Measurements from ENCODE around the gene AXL. TPM values are rescaled to one million over a fixed set of nuclear protein-coding genes. Genes with fewer than 3 reads are reported as not detected.

The AXL gene
- total and polyA plus RNA-seq, 2 of the 13 experiments (the other 11 are each of a cell fraction or from before 2014, with no cell fraction given): 0.71 to 5.9 TPM

DNA sequence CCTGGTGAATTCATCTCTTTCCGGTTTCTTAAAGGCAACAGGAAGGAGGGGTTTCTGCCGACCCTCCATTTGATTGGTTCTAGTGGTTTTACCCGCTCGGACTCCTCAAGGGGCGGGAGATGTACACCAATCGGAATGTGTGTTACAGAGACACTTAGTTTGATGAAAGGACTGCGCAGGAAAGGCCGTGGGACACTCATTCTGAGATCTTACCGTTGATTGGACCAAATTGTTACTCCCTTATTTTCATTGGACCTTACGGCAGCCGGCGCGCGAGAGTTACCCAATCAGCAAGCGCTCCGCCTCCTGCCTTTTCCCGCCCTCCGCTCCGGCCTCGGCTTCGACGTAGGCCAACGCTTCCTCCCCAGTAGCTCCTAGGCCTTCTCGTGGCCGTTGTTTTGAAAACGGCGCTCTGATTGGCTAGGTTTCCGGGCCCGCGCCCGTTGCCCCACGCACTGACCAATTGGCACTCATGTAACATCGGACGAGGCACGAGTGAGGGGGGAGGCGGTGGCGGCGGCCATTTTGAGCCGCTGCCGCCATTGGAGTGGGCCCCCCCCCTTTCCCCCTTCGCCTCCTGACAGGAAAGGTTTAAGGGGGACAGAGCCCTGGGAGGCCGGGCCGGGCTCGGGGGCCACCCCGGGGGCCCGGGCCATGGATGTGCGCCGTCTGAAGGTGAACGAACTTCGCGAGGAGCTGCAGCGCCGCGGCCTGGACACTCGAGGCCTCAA lies 45.0 kb downstream of the AXL start, which contains the start of gene HNRNPUL1 (continued):
- TF ChIP-seq FOXA1 (IDR thresholded peaks at IDR 0.05) (no peak), FOXA1 (CRISPR knock-in tag; IDR thresholded peaks at IDR 0.05) (peak; percentile 33; the same call in 1 of the 2 replicates), HOXD1 (CRISPR knock-in tag; IDR thresholded peaks at IDR 0.05) (no peak), ZMYM2 (CRISPR knock-in tag; IDR thresholded peaks at IDR 0.05) (no peak), ZNF331 (CRISPR knock-in tag; IDR thresholded peaks at IDR 0.05) (no peak; the same call in 1 of the 2 replicates), GZF1 (CRISPR knock-in tag; IDR thresholded peaks at IDR 0.05) (peak; percentile 77; the same call in 1 of the 2 replicates), ARNT (IDR thresholded peaks at IDR 0.05) (no peak), ZNF7 (CRISPR knock-in tag; IDR thresholded peaks at IDR 0.05) (no peak), NCOA5 (CRISPR knock-in tag; IDR thresholded peaks at IDR 0.05) (no peak), ZNF354B (CRISPR knock-in tag; IDR thresholded peaks at IDR 0.05) (no peak), RXRB (CRISPR knock-in tag; IDR thresholded peaks at IDR 0.05; ENCODE audit: borderline replicate concordance) (peak; percentile 43; the same call in 1 of the 2 replicates), FIP1L1 (IDR thresholded peaks at IDR 0.05; ENCODE audit: borderline replicate concordance, insufficient read depth, low read depth, low read length) (0 out of 2 replicates have a peak, but pooled peaks have one; percentile 44), SIX4 (CRISPR knock-in tag; IDR thresholded peaks at IDR 0.05) (no peak), ZBTB7B (CRISPR knock-in tag; IDR thresholded peaks at IDR 0.05) (no peak; the same call in 1 of the 2 replicates), CC2D1A (CRISPR knock-in tag; IDR thresholded peaks at IDR 0.05) (no peak), HMG20A (CRISPR knock-in tag; IDR thresholded peaks at IDR 0.05; ENCODE audit: borderline replicate concordance) (no peak), ZNF263 (CRISPR knock-in tag; IDR thresholded peaks at IDR 0.05) (no peak), CHD2 (IDR thresholded peaks at IDR 0.05; ENCODE audit: low read depth, low read length) (0 out of 2 replicates have a peak, but pooled peaks have one; percentile 60), GLI4 (CRISPR knock-in tag; IDR thresholded peaks at IDR 0.05; ENCODE audit: borderline replicate concordance) (no peak), ZNF615 (CRISPR knock-in tag; IDR thresholded peaks at IDR 0.05; ENCODE audit: borderline replicate concordance) (no peak), ATM (IDR thresholded peaks at IDR 0.05; ENCODE audit: borderline replicate concordance) (no peak), ZNF207 (IDR thresholded peaks at IDR 0.05; ENCODE audit: borderline replicate concordance) (no peak), ZNF274 (CRISPR knock-in tag; IDR thresholded peaks at IDR 0.05) (peak; percentile 76; the same call in 1 of the 2 replicates), MEIS1 (CRISPR knock-in tag; IDR thresholded peaks at IDR 0.05; ENCODE audit: borderline replicate concordance) (no peak), TAF1 (CRISPR knock-in tag; IDR thresholded peaks at IDR 0.05) (peak; percentile 83; the same call in 1 of the 2 replicates), ZNF678 (CRISPR knock-in tag; IDR thresholded peaks at IDR 0.05) (no peak), GATA4 (IDR thresholded peaks at IDR 0.05; ENCODE audit: borderline replicate concordance, low read depth) (no peak), ARNT2 (CRISPR knock-in tag; IDR thresholded peaks at IDR 0.05; ENCODE audit: low read depth) (no peak; the same call in 1 of the 2 replicates)
- TF ChIP-seq, protein P1, sequence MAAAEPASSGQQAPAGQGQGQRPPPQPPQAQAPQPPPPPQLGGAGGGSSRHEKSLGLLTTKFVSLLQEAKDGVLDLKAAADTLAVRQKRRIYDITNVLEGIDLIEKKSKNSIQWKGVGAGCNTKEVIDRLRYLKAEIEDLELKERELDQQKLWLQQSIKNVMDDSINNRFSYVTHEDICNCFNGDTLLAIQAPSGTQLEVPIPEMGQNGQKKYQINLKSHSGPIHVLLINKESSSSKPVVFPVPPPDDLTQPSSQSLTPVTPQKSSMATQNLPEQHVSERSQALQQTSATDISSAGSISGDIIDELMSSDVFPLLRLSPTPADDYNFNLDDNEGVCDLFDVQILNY (CRISPR knock-in tag; conservative IDR thresholded peaks at IDR 0.05): peak; percentile 95
- TF ChIP-seq, protein P2, sequence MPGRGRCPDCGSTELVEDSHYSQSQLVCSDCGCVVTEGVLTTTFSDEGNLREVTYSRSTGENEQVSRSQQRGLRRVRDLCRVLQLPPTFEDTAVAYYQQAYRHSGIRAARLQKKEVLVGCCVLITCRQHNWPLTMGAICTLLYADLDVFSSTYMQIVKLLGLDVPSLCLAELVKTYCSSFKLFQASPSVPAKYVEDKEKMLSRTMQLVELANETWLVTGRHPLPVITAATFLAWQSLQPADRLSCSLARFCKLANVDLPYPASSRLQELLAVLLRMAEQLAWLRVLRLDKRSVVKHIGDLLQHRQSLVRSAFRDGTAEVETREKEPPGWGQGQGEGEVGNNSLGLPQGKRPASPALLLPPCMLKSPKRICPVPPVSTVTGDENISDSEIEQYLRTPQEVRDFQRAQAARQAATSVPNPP (CRISPR knock-in tag; IDR thresholded peaks at IDR 0.05): 0 out of 2 replicates have a peak, but pooled peaks have one; percentile 28
- TF ChIP-seq, protein P3, sequence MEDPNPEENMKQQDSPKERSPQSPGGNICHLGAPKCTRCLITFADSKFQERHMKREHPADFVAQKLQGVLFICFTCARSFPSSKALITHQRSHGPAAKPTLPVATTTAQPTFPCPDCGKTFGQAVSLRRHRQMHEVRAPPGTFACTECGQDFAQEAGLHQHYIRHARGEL (CRISPR knock-in tag; IDR thresholded peaks at IDR 0.05): 0 out of 2 replicates have a peak, but pooled peaks have one; percentile 43
- TF ChIP-seq, protein P4, sequence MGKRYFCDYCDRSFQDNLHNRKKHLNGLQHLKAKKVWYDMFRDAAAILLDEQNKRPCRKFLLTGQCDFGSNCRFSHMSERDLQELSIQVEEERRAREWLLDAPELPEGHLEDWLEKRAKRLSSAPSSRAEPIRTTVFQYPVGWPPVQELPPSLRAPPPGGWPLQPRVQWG (CRISPR knock-in tag; IDR thresholded peaks at IDR 0.05; ENCODE audit: borderline replicate concordance, low read depth): no peak

Data from HepG2 (cell line).